K562 (cell line): ENCODE data around the gene RSPRY1. TPM values are rescaled to one million over a fixed set of nuclear protein-coding genes. Genes with fewer than 3 reads are reported as not detected.

ENCODE experiments used
- ATAC-seq: fragments of 200-7000 bp; cut with Tn5 transposase; 3 replicates; pipeline ENCODE4 v1.9.1; 2020; ENCODE audit warnings: moderate library complexity
- BruUV-seq: library from RNA; stranded (reverse); fragments of 400-500 nt; replicated peaks from 2 replicates; lab custom pipeline; 2021; lab: Mats Ljungman, UMichigan
- CTCF ChIA-PET: fragments of 300-600 bp; formaldehyde crosslinking; extraction: SDS; loops from one replicate; lab custom pipeline; 2021; ENCODE audit warnings: low intra/inter-chr PET ratio; lab: Yijun Ruan, JAX
- POLR2A ChIA-PET: fragments of 300-600, 350-650 bp; sonication (Branson Sonifier 250); formaldehyde crosslinking; extraction: SDS; loops from one replicate; lab custom pipeline; 2021; ENCODE audit warnings: antibody characterized with exemption, inconsistent platforms; lab: Yijun Ruan, JAX
- DNase-seq, 4 experiments: peaks; one replicate each; pipeline versions ENCODE4 v3.0.0 to v3.0.0-alpha.2; 2011 to 2018; ENCODE audit warnings: low spot score in 3 of 4, mixed read lengths in 3 of 4; ENCODE audit errors: extremely low read depth in 1 of 4
- FAIRE-seq: peaks from 2 replicates; lab custom pipeline; 2011; peaks lifted over from hg19 to GRCh38; lab: Jason Lieb, UNC
- H2AFZ ChIP-seq: 2 replicates; pipeline ENCODE4 v1.6.0; 2011; ENCODE audit warnings: low read depth, low read length, control low read depth, inconsistent platforms
- H3K27ac ChIP-seq: fragments of 200-600 bp; 3 replicates; pipeline ENCODE4 v1.8.0; 2011; ENCODE audit warnings: low read depth, mild to moderate bottlenecking, control low read depth, inconsistent platforms, low read length, moderate library complexity, mixed read lengths; ENCODE audit errors: extremely low read depth
- H3K27me3 ChIP-seq, 2 experiments: fragments of 300-600 bp in 1 of 2; 2 replicates in 1 of 2; 3 replicates in 1 of 2; pipeline versions ENCODE4 v1.6.0 to v1.8.0; 2011; ENCODE audit warnings: inconsistent platforms in 2 of 2, low read length in 2 of 2, mild to moderate bottlenecking in 1 of 2, mixed read lengths in 1 of 2, moderate library complexity in 1 of 2; ENCODE audit not compliant: control insufficient read depth in 2 of 2, insufficient read depth in 2 of 2
- H3K36me3 ChIP-seq: fragments of 300-600 bp; 3 replicates; pipeline ENCODE4 v1.8.0; 2011; ENCODE audit warnings: mild to moderate bottlenecking, low read length, inconsistent platforms; ENCODE audit not compliant: control insufficient read depth, insufficient read depth
- H3K4me1 ChIP-seq, 2 experiments: fragments of 200-600 bp in 1 of 2; replicated peaks in 1 of 2; 2 replicates in 1 of 2; 3 replicates in 1 of 2; pipeline versions ENCODE4 v1.5.1 to v1.8.0; 2011; ENCODE audit warnings: inconsistent platforms in 2 of 2, low read length in 2 of 2, mild to moderate bottlenecking in 1 of 2, mixed read lengths in 1 of 2, moderate library complexity in 1 of 2; ENCODE audit not compliant: control insufficient read depth in 2 of 2, insufficient read depth in 2 of 2
- H3K4me2 ChIP-seq: 2 replicates; pipeline ENCODE4 v1.6.1; 2011; ENCODE audit warnings: low read length, control low read depth, inconsistent platforms, mixed read lengths; ENCODE audit not compliant: insufficient read depth
- H3K4me3 ChIP-seq: fragments of 200-600 bp; sonication (generic), shearing (Covaris generic); 2 replicates; pipeline ENCODE4 v1.5.1; 2016; ENCODE audit warnings: control low read depth, inconsistent platforms
- H3K79me2 ChIP-seq: fragments of 200-600 bp; 3 replicates; pipeline ENCODE4 v1.8.0; 2011; ENCODE audit warnings: low read length, inconsistent platforms; ENCODE audit not compliant: control insufficient read depth, insufficient read depth
- H3K9ac ChIP-seq, 2 experiments: 2 replicates each; pipeline versions ENCODE4 v1.6.0 to v1.6.1; 2011; ENCODE audit warnings: low read depth in 2 of 2, low read length in 2 of 2, control low read depth in 1 of 2, inconsistent platforms in 1 of 2, mild to moderate bottlenecking in 1 of 2, mixed read lengths in 1 of 2; ENCODE audit not compliant: insufficient read depth in 1 of 2
- H3K9me1 ChIP-seq: one replicate; pipeline ENCODE4 v1.6.0; 2011; ENCODE audit warnings: inconsistent platforms, mild to moderate bottlenecking, low read length, moderate library complexity; ENCODE audit not compliant: control insufficient read depth, insufficient read depth
- H3K9me3 ChIP-seq: replicated peaks from 2 replicates; pipeline ENCODE4 v1.5.1; 2011; ENCODE audit warnings: low read depth, low read length, inconsistent platforms; ENCODE audit not compliant: control insufficient read depth, insufficient read depth
- H4K20me1 ChIP-seq: replicated peaks from 2 replicates; pipeline ENCODE4 v1.6.1; 2011; ENCODE audit warnings: low read length, inconsistent platforms, mixed read lengths; ENCODE audit not compliant: control insufficient read depth, insufficient read depth
- ARHGAP35 ChIP-seq: fragments of 450-650 bp; IDR thresholded peaks from 2 replicates; pipeline ENCODE4 v1.6.1; 2018; ENCODE audit not compliant: partially characterized antibody
- ATF3 ChIP-seq, 2 experiments: fragments of 450-650 bp in 1 of 2; sonication (generic) in 1 of 2; formaldehyde crosslinking in 1 of 2; IDR thresholded peaks in 1 of 2; conservative IDR thresholded peaks in 1 of 2; 2 replicates each; pipeline versions ENCODE4 v1.6.1 to v1.8.1; 2016 to 2023; ENCODE audit warnings: mild to moderate bottlenecking in 2 of 2, moderate library complexity in 2 of 2, inconsistent platforms in 1 of 2, missing genetic modification reagents in 1 of 2
- BCLAF1 ChIP-seq, 2 experiments: fragments of 450-650 bp in 1 of 2; IDR thresholded peaks; 2 replicates each; pipeline ENCODE4 v1.6.1; 2011 to 2017; ENCODE audit warnings: low read depth in 2 of 2, antibody characterized with exemption in 1 of 2, borderline replicate concordance in 1 of 2, low read length in 1 of 2, mild to moderate bottlenecking in 1 of 2, mixed read lengths in 1 of 2; ENCODE audit not compliant: control insufficient read depth in 1 of 2
- CSDE1 ChIP-seq, 2 experiments: fragments of 450-650 bp; IDR thresholded peaks; 2 replicates each; pipeline ENCODE4 v1.6.1; 2016; ENCODE audit warnings: mild to moderate bottlenecking in 1 of 2
- GTF2E2 ChIP-seq: fragments of 200-800 bp; sonication (Bioruptor generic); IDR thresholded peaks from 2 replicates; pipeline ENCODE4 v1.6.1; 2016; ENCODE audit warnings: missing genetic modification characterization, missing compliant biosample characterization
- HDAC1 ChIP-seq, 2 experiments: fragments of 450-650 bp; IDR thresholded peaks; 2 replicates each; pipeline ENCODE4 v1.6.1; 2016 to 2017; ENCODE audit warnings: inconsistent platforms in 1 of 2, mild to moderate bottlenecking in 1 of 2, moderate library complexity in 1 of 2
- HIVEP1 ChIP-seq: fragments of 250-450 bp; sonication (Bioruptor Pico); IDR thresholded peaks from 2 replicates; pipeline ENCODE4 v1.4.0; 2020; ENCODE audit warnings: mild to moderate bottlenecking
- MAFG ChIP-seq: fragments of 450-650 bp; conservative IDR thresholded peaks from 2 replicates; pipeline ENCODE4 v1.6.1; 2016; ENCODE audit warnings: missing genetic modification characterization, missing compliant biosample characterization
- MEIS2 ChIP-seq: fragments of 450-650 bp; IDR thresholded peaks from 2 replicates; pipeline ENCODE4 v1.6.1; 2014; ENCODE audit warnings: mild to moderate bottlenecking; ENCODE audit not compliant: partially characterized antibody
- SNIP1 ChIP-seq: fragments of 450-650 bp; IDR thresholded peaks from 2 replicates; pipeline ENCODE4 v1.7.1; 2017; ENCODE audit warnings: low read depth, mild to moderate bottlenecking
- THRA ChIP-seq: fragments of 450-650 bp; IDR thresholded peaks from 2 replicates; pipeline ENCODE4 v1.6.1; 2017; ENCODE audit warnings: mild to moderate bottlenecking, moderate library complexity
- TRIM25 ChIP-seq: fragments of 450-650 bp; IDR thresholded peaks from 2 replicates; pipeline ENCODE4 v1.7.0; 2016; ENCODE audit warnings: borderline replicate concordance
- U2AF2 ChIP-seq: fragments of 200-400 bp; formaldehyde crosslinking; optimal IDR thresholded peaks from 2 replicates; pipeline ENCODE3; 2017; ENCODE audit warnings: low read depth, mild to moderate bottlenecking, low read length
- WGBS: fragments of 100-300 bp; shearing (Covaris generic); methylation state at CpG from one replicate; pipeline ENCODE4 v1.1.6; 2016; ENCODE audit warnings: low coverage, mixed read lengths; ENCODE audit not compliant: insufficient coverage; ENCODE audit errors: missing lambda C conversion rate; 5-methylcytosine and 5-hydroxymethylcytosine counted together
- in situ Hi-C: fragments of 300-500 bp; cut with MboI; formaldehyde crosslinking; loops from 4 replicates; pipeline ENCODE4 v1.15.0; 2018; ENCODE audit warnings: inconsistent platforms, mixed read lengths
- intact Hi-C: fragments of 100-400 bp; cut with micrococcal nuclease; formaldehyde crosslinking; loops from 2 replicates; pipeline ENCODE4 v1.14.2; 2022
- polyA plus RNA-seq, 8 experiments: library from polyadenylated mRNA; depleted of rRNA in 4 of 8; stranded (reverse) in 5 of 8; unstranded in 3 of 8; fragments of >200 nt; fragmentation: Nextera tagmentation in 2 of 8; fragmentation: Illumina TruSeq in 1 of 8; extraction: Ambion mirVana in 2 of 8; extraction: Trizol in 1 of 8; gene quantifications; 2 replicates each; pipeline versions ENCODE4 v1.2.1 to v1.2.3, GENCODE V29; 2011 to 2014; ENCODE audit warnings: inconsistent platforms in 1 of 8, missing spikeins in 1 of 8
- total RNA-seq, 7 experiments: library from RNA; depleted of rRNA in 6 of 7; stranded (reverse); fragments of >200 nt in 6 of 7; fragmentation: Illumina TruSeq in 2 of 7; extraction: Trizol in 2 of 7; gene quantifications; 2 replicates each; pipeline versions ENCODE4 v1.2.1 to v1.2.3, GENCODE V29; 2011 to 2021; ENCODE audit warnings: low replicate concordance in 1 of 7

RSPRY1 gene
- total and polyA plus RNA-seq, 9 of the 15 experiments (the other 6 are each of a cell fraction or from before 2014, with no cell fraction given) = 10.2 to 27.8 (median 20.8) TPM

- TF ChIP-seq CSDE1 (IDR thresholded peaks at IDR 0.05) (no peak), HIVEP1 (CRISPR knock-in tag) (no peak)
These were observed 7.9 kb upstream of the RSPRY1 start (continued) for GRCh38 chr16:57178196-57178595.

GRCh38 chr16:57178793-57179212 is 7.3 kb upstream of the RSPRY1 start:
- Histone ChIP-seq H3K4me3 (no peak overlapping the region), H3K27ac (no peak overlapping the region), H3K9ac (no peak overlapping the region), H3K79me2 (peaks cover 40% of the 10 kb centered on the region), H3K9me3 (no peaks in the 10 kb centered on the region), H3K4me1 (no peaks in the 10 kb centered on the region; a peak in 1 of 5 replicates), H3K27me3 (no peaks in the 10 kb centered on the region), H3K4me2 (no peak overlapping the region), H3K9me1 (no peaks in the 10 kb centered on the region), H4K20me1 (no peaks in the 10 kb centered on the region), H2AFZ (no peak overlapping the region), H3K36me3 (peaks cover 12% of the 10 kb centered on the region)
- no peak for ATAC-seq
- ChIA-PET POLR2A (interaction anchor here (0.6 to 1.3 kb wide), 2 partner anchors 18 to 238 kb away, joined by 3 to 4 read pairs; no protein-coding TSS in a partner anchor), CTCF (no interaction called here)
- WGBS = 83% methylated on average over 4 of the region's 4 CpGs
- no peak for DNase-seq
- FAIRE-seq = no peak
- BruUV-seq = no TSS peak
- in situ Hi-C loops = no loop called here
- intact Hi-C loops = no loop called here
- TF ChIP-seq ATF3 (IDR thresholded peaks at IDR 0.05) (no peak), ATF3 (CRISPR knock-in tag; conservative IDR thresholded peaks at IDR 0.05) (no peak), U2AF2 (no peak), THRA (no peak), MEIS2 (no peak), BCLAF1 (IDR thresholded peaks at IDR 0.05; ENCODE audit: borderline replicate concordance in 1 of 2, control insufficient read depth in 1 of 2, low read depth in 2 of 2, low read length in 1 of 2) (no peak), GTF2E2 (tag) (no peak), SNIP1 (no peak), MAFG (tag) (no peak), ARHGAP35 (no peak), TRIM25 (no peak), HDAC1 (IDR thresholded peaks at IDR 0.05) (no peak)
